Activated T-helper 1 cell treated with anti-CD3 and anti-CD28 coated beads, Interleukin-12 subunit alpha, Interleukin-12 subunit beta, Interleukin-2, Interleukin-4 antibody, amounts not matched to agents 30 ng/mL and 10 ng/mL and 1 ng/mL, durations not matched to agents 14 hours and 24 hours and 36 hours (primary cell): ENCODE measurements around the gene TBX15. TPM values are rescaled to one million over a fixed set of nuclear protein-coding genes. Genes with fewer than 3 reads are reported as not detected.

Experiments
- DNase-seq: peaks from one replicate; pipeline ENCODE4 v3.0.0; 2021; ENCODE audit warnings: low spot score
- H3K27ac Mint-ChIP-seq: one replicate; pipeline ENCODE4 v1.8.0; 2021; ENCODE audit warnings: mild to moderate bottlenecking, mixed read lengths
- H3K27me3 Mint-ChIP-seq: one replicate; pipeline ENCODE4 v1.8.0; 2022; ENCODE audit warnings: mild to moderate bottlenecking, moderate library complexity, mixed read lengths; ENCODE audit not compliant: insufficient read depth
- H3K36me3 Mint-ChIP-seq: one replicate; pipeline ENCODE4 v1.8.0; 2021; ENCODE audit warnings: low read depth, mixed read lengths
- H3K4me1 Mint-ChIP-seq: one replicate; pipeline ENCODE4 v1.8.0; 2021; ENCODE audit warnings: low read depth, mixed read lengths
- H3K4me3 Mint-ChIP-seq: one replicate; pipeline ENCODE4 v1.8.0; 2021; ENCODE audit warnings: mild to moderate bottlenecking, moderate library complexity, mixed read lengths
- H3K9me3 Mint-ChIP-seq: one replicate; pipeline ENCODE4 v1.8.0; 2021; ENCODE audit warnings: mixed read lengths
- intact Hi-C: fragments of 100-400 bp; cut with micrococcal nuclease; formaldehyde crosslinking; loops from one replicate; pipeline ENCODE4 v1.15.1; 2024
- total RNA-seq: library from RNA; stranded (reverse); gene quantifications from 2 replicates; pipeline ENCODE4 v1.2.3, GENCODE V29; 2022

The TBX15 gene
- total RNA-seq, 1 donor from 2014 or later, result not detected

DNA sequence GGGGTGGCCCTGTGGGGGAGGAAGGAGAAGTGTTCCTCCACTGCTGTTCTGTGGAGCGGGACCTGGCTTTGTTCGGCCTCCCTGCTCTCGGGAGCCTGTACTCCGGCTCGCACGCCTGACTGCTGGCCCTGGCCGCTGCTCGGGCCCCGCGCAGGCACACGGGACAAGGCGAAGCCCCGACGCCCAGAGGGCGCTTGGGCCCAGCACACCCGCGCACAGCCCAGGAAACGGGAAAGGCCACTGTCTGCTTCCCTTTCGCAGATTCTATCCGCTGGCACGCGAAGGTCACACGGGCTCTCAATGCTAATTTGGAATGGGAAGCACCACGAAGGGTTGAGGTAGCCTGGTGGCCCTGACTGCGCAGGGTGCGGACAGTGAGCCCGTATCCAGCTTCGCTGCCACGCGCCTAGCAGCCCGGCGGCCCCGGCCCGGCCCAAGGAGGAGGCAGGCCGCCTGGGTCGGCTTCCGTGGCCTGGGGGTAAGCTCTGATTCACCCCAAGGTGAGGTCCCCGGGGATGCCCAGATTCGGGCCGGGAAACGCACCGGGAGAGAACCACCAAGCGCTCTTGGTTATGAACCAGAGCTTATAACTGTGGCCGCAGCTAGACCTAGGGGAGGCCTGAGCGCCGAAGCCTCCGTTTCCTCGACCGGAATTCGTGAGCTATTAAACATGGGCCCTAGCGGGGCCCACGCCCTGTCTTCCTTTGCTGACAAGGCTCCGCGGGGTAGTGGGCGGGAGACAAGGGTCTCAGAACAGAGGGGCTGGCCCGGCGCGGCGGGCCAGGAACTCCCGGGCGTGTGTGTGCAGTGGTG is 19.7 kb upstream of the TBX15 start:
- Mint-ChIP-seq H3K9me3 (peaks cover 4% of the 10 kb centered on the region), H3K4me1 (peaks cover 8% of the 10 kb centered on the region), H3K27ac (no peak overlapping the region), H3K4me3 (no peak overlapping the region), H3K36me3 (peaks cover 4% of the 10 kb centered on the region), H3K27me3 (peaks cover 52% of the 10 kb centered on the region)
- no peak for DNase-seq
- intact Hi-C loops, result loop anchor here (1.0 kb wide), 1 partner anchor 857 kb away; no protein-coding TSS in a partner anchor

DNA sequence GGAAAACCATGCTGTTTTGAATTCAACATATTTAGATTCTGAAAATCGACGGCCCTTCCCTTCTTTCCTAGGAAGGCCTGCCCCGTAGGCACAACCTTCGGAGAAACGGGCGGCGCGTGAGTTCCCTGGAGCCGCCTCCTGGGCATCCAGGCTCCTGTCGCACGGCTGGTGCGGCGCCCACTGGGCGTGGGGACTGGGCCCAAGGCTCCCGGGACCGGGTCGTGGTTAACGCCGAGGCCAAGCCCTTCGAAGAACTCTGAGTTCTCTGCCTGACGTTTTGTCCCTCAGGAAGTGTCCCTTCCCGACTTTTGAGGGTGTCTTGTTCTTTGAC is 19.2 kb upstream of the TBX15 start:
- DNase-seq, result no peak
- no peak overlapping the region for H3K27ac Mint-ChIP-seq
- peaks cover 4% of the 10 kb centered on the region for H3K36me3 Mint-ChIP-seq

GRCh38 chr1:119006406-119007279 is 18.5 kb upstream of the TBX15 start:
- peaks cover 4% of the 10 kb centered on the region for H3K36me3 Mint-ChIP-seq
- H3K4me3 Mint-ChIP-seq, result no peak overlapping the region
- H3K27me3 Mint-ChIP-seq, result peaks cover 62% of the 10 kb centered on the region
- intact Hi-C loops, result loop anchor here (1.0 kb wide), 2 partner anchors 17 to 22 kb away; no protein-coding TSS in a partner anchor
- peak overlapping the region; percentile 48 for H3K27ac Mint-ChIP-seq
- H3K4me1 Mint-ChIP-seq, result peaks cover 15% of the 10 kb centered on the region
- no peak for DNase-seq
- H3K9me3 Mint-ChIP-seq, result peaks cover 4% of the 10 kb centered on the region

More for the DNA sequence above, 19.2 kb upstream of the TBX15 start:
- intact Hi-C loops, result no loop called here
- peaks cover 9% of the 10 kb centered on the region for H3K4me1 Mint-ChIP-seq
- H3K4me3 Mint-ChIP-seq, result no peak overlapping the region
- H3K9me3 Mint-ChIP-seq, result peaks cover 4% of the 10 kb centered on the region
- H3K27me3 Mint-ChIP-seq, result peaks cover 56% of the 10 kb centered on the region

GRCh38 chr1:119005724-119006405 is 17.7 kb upstream of the TBX15 start:
- peaks cover 15% of the 10 kb centered on the region for H3K4me1 Mint-ChIP-seq
- intact Hi-C loops, result loop anchor here (1.0 kb wide), 2 partner anchors 17 to 22 kb away; no protein-coding TSS in a partner anchor
- no peak overlapping the region for H3K4me3 Mint-ChIP-seq
- H3K36me3 Mint-ChIP-seq, result peaks cover 4% of the 10 kb centered on the region
- peak overlapping the region; percentile 48 for H3K27ac Mint-ChIP-seq
- no peak for DNase-seq
- peaks cover 4% of the 10 kb centered on the region for H3K9me3 Mint-ChIP-seq
- peaks cover 64% of the 10 kb centered on the region for H3K27me3 Mint-ChIP-seq

GRCh38 chr1:119004781-119005180 is 16.6 kb upstream of the TBX15 start:
- intact Hi-C loops, result no loop called here
- H3K27ac Mint-ChIP-seq, result no peak overlapping the region
- H3K27me3 Mint-ChIP-seq, result peaks cover 68% of the 10 kb centered on the region
- H3K4me3 Mint-ChIP-seq, result no peak overlapping the region
- DNase-seq, result no peak
- peaks cover 4% of the 10 kb centered on the region for H3K36me3 Mint-ChIP-seq
- H3K9me3 Mint-ChIP-seq, result peaks cover 4% of the 10 kb centered on the region
- peaks cover 15% of the 10 kb centered on the region for H3K4me1 Mint-ChIP-seq

- Mint-ChIP-seq H3K27ac (no peak overlapping the region), H3K9me3 (peaks cover 4% of the 10 kb centered on the region), H3K4me1 (peaks cover 15% of the 10 kb centered on the region), H3K27me3 (peaks cover 71% of the 10 kb centered on the region), H3K36me3 (peaks cover 4% of the 10 kb centered on the region), H3K4me3 (no peak overlapping the region)
- no peak for DNase-seq
- intact Hi-C loops, result no loop called here
Measured at GRCh38 chr1:119004129-119004527, 16.0 kb upstream of the TBX15 start.

GRCh38 chr1:119003413-119004128 is 15.4 kb upstream of the TBX15 start:
- Mint-ChIP-seq H3K9me3 (peaks cover 4% of the 10 kb centered on the region), H3K27ac (no peak overlapping the region), H3K4me1 (peaks cover 10% of the 10 kb centered on the region), H3K27me3 (peaks cover 70% of the 10 kb centered on the region), H3K36me3 (peaks cover 4% of the 10 kb centered on the region), H3K4me3 (no peak overlapping the region)
- DNase-seq, result no peak
- intact Hi-C loops, result no loop called here

DNA sequence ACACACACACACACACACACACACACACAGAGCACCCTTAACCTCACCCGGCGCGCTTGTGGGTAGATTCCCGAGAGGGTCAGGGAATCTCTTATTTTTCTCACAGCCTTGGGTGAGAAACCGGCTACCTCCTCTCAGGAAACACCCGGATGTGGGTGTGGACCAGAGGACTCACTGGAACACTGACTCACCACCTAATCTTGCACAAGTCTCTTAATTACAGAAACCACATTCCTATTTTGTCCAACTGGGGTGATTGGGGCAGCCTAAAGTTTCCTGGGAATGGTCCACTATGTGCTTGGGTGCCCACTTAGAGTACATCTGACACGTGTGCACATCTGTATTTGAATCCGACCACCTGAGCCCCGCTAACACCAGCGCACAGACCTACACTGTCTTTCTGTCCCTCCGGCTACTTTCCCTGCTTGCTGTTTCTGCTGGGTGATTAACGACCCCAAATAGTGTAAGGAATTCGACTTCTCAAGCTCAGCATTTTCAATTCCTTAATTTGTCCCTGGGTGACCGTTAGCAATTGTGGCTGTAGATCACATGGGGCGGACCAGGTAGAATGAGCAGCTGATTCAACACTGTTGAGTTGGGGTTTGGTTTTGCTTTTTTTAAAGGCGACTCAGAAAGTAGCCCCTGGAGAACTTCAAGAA is 14.0 kb upstream of the TBX15 start:
- Mint-ChIP-seq H3K27me3 (peaks cover 73% of the 10 kb centered on the region), H3K4me3 (no peak overlapping the region), H3K27ac (peak overlapping the region; percentile 23), H3K36me3 (peaks cover 4% of the 10 kb centered on the region), H3K9me3 (peaks cover 4% of the 10 kb centered on the region), H3K4me1 (peaks cover 7% of the 10 kb centered on the region)
- intact Hi-C loops, result no loop called here
- DNase-seq, result no peak

DNA sequence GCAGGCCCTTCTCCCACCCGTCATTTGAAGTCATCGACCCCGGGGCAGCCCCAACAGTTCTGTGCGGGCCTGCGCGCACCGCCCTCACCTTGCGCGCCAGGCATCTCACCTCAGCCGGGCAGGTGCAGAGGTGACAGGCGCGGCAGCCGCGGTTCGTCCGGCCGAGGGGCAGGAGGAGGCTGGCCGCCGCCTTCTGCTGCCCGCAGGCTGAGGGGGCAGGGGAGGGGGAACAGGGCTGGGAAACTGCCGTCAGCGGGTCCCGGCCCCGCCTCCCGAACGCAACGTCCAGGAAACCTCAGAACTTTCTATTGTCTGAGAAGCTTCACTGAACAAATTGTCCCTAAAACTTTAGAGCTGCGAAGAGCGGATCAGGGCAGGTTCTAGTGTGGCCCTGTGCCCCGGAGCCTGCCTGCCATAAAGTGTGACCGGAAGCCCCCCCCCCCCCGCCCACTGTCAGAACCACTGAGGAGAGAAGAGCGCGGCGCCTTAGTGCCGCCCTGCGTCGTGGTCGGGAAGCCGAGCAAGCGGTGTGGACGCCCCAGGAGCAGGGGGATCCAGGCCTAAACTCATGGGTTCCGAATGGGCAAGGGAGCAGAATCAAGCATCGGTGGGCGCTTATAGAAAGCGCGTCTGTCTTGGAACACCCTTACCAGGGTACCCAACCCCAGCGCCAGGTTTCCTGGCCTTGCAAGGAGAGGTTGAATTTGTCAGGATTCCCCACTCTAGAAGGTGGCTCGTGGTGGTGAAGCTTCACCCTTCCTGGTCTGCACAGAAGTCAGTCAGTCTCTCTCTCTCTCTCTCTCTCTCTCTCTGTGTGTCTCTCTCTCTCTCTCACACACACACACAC is 13.3 kb upstream of the TBX15 start:
- Mint-ChIP-seq H3K27ac (peak overlapping the region; percentile 23), H3K4me1 (peaks cover 7% of the 10 kb centered on the region), H3K27me3 (peaks cover 75% of the 10 kb centered on the region), H3K9me3 (peaks cover 4% of the 10 kb centered on the region), H3K4me3 (no peak overlapping the region), H3K36me3 (peaks cover 4% of the 10 kb centered on the region)
- intact Hi-C loops, result loop anchor here (2.0 kb wide), 1 partner anchor 15 kb away; no protein-coding TSS in a partner anchor
- no peak for DNase-seq

GRCh38 chr1:119000371-119001180 is 12.4 kb upstream of the TBX15 start:
- Mint-ChIP-seq H3K27ac (no peak overlapping the region), H3K4me1 (peaks cover 7% of the 10 kb centered on the region), H3K9me3 (peaks cover under 1% of the 10 kb centered on the region), H3K4me3 (no peak overlapping the region), H3K36me3 (peaks cover under 1% of the 10 kb centered on the region), H3K27me3 (peaks cover 67% of the 10 kb centered on the region)
- DNase-seq, result no peak
- intact Hi-C loops, result loop anchor here (1.0 to 2.0 kb wide), 2 partner anchors 8 to 14 kb away; no protein-coding TSS in a partner anchor
